Left hindlimb (tissue), 1 donor: ENCODE measurements around the gene NR6A1.

Experiments used
- DNase-seq: peaks from one replicate; pipeline ENCODE4 v3.0.0-alpha.2; 2018

Gene NR6A1

DNA sequence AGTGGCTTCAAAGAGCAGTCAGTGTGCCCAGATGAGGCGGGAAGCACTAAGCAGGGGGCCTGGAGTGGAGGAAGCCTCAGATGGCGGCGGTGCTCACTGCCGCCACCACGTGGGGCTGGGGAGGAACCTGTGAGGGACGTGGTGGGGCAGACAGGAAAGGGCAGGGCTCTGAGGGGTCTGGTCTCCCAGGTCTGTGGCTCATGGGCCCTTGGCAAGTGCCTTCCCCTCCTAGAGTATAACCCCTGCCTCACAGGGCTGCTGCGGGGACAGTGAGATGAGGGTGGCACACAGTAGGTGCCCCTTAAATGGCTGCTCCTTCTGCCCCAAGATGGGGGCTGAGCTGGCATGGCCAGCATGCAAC is 290.5 kb downstream of the NR6A1 start:
- peak; percentile 17 for DNase-seq

DNA sequence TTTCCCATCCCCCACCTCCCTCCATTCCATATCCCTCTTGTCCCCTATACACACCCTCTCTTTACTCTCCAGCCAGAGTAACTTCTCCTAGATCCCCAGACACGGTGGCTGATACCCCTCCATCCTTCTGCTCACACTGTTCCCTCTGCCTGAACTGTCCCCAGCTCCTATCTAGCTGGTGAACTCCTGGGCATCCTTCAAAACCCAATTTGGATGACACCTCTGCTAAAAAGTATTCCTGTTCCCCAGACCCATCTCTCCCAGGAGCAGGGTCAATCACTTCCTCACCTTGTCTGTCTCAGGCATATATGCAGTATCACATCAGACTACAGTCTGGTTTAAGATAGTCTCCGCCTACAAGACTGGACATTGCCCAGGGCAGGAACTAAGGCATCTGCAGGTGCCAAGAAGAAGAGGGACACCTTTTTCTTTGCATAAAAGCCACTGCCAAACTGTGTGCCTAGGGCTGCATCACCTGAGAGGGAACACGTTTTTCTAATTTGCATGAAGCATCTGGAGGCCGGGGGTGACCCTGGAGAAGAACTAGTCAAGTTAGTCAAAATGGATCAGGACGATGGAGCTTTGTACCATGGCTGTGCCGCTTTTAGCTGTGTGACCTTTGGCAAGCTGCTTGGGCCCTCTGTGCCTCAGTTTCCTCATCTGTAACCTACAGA is 291.0 kb downstream of the NR6A1 start:
- DNase-seq, result no peak

DNA sequence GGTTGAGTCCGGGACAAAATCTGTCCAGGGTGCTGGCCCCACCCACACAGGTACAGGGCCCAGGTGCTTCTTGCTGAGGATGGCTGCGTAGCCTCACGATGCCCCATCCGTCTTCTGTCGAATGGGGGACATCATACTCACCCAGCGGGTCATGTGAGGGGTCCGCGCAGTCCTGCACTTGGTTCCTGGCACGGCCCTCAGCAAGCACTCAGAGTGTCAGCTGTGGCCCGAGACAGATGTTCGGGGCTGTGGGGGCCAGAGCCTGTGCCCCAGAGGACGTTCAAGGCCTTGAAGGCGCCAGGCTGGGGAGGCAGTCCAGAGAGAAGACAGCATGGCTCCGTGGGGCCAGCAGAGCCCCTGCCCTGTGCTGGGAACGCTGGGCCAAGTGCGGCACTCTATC is 291.7 kb downstream of the NR6A1 start:
- DNase-seq, result peak; percentile 23

DNA sequence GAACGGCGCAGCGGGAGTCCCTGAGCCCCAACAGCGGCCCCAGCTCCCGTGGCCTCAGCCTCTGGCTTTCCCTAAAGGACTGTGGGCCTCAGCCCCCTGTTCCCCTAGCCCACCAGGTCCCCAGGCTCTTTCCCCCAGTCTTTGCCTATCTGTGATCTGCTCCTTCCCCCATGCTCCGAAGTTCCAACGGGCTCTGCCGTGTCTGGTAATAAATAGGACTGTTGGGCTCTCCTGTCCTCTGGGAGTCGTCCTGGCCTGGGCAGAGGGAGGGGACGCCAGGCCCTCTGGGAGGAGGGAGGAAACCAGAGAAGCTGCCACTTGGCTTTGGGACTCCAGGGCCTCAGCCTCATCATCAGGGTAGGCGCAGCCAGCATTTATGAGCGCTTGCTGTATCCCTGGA is 292.8 kb downstream of the NR6A1 start:
- DNase-seq, result peak; percentile 17

DNA sequence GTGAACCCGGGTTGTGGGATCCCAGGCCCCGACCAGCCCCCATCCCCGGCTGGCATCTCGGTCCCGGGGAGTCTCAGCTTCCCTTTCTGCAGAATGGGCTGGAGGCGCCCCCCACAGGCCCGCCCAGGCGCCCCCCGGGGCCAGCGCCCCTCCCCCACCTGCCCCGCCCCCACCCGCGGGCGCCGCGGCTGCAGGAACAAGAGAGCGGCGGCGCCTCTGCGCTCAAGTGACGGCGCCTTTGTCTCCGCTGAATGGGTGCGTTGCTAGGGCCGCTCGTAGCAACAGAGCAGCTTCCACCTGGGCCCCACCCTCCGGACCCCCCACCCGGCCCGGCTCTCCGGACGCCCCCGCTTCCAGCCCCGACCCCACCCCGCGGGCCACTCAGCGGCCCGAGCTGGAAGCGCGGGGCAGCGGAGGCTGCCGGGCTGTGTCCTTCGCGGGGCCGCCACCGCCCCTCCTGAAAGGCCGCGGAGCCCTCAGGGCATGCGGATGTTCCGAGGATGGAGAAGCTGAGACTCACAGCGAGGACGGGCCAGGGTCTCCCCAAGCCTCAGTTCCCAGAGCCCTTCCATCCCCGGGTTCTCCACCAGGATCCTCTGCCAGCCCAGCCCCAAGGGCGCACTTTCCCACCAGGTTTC is 293.3 kb downstream of the NR6A1 start:
- DNase-seq, result peak; percentile 28

DNA sequence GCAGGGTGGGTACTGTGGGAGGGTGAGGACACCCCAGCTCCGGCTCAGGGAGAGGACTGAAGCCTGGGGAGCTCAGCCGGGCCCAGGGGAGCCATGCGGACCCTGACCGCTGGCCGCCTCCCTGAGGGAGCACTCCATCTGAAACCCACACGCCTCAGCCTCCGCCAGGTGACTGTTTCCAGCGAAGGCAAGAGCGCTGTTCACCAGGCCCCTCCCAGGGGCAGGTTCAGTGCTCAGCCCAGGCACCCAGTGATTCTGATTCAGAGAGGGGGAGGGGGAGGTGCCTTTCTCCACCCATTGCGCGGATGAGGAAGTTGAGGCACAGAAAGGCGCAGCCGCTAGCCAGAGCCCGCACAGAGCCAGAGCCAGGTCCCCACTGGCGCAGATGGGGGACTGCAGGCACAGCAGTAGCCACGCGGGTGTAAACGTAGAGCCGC is 293.9 kb downstream of the NR6A1 start:
- DNase-seq, result peak; percentile 20

DNA sequence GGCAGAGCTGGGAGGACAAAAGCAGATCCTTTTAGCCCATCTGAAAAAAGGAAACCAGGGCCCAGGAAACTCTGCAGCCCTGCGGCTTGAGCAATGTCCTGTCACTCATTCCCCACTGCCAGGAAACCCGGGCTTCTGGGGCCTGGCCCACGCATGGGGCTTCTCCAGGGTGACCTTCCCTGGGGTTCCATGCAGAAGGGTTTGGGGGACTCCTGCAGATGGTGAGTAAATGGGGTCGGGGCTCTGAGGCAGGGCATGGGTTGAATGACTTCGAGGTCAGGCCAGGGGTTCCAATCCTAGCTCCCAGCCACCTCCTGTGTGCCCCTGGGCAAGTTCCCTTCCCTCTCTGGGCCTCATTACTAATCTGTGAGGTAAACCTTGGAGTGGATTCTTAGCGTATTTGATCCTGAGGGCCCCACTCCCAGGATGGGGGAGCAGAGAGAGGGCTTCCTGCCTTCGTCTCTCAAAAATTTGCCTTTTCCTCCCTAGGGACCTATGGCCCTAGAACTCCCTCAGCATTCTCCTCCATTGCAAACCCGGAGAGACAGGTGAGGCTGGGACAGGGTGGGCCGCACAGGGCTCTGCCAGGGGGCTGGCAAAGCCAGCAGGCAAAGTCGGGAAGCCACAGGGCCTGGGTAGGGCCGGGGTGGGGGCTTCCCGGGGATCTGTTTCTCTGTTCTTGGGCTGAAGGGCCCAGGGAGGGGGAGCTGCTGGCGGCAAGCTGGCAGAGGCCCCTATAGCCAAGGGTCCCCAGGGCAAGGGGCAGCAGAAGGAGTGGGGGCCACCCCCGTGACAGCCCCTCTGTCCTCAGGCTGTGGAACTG is 295.0 kb downstream of the NR6A1 start:
- peak; percentile 25 for DNase-seq

DNA sequence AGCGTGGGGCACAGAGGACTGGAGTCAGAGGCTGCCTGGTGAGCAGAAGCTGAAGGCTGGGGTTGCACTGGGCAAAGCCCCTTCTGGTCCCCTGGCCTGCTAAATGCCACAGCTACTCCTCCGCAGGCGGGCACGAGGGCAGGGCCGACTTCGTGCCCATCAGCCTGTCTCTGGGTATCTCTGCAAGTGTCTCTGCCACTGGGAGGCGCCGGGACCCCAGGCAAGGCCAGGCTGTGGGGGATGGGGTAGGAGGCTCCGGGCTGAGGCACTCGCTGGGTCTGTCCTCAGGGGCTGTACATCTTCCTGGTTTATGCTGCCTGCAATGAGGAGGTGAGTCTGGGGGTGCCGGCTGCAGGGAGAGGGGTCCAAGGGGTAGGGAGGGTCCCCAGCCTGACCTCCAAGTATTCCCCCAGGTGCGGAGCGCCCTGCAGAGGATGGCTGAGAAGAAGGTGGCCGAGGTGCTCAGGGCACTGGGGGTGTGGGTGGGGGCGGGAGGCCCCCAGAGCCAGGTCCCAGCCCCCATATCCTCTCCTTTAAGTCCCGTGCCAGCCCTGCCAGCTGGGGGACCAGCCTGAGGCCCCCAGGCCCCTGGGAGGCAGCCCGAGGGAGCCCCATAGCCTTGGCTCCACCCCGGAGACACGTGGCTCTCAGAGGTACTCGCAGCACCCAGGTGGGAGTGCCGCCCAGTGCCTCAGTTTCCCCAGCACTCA is 295.8 kb downstream of the NR6A1 start:
- DNase-seq, result peak; percentile 31

DNA sequence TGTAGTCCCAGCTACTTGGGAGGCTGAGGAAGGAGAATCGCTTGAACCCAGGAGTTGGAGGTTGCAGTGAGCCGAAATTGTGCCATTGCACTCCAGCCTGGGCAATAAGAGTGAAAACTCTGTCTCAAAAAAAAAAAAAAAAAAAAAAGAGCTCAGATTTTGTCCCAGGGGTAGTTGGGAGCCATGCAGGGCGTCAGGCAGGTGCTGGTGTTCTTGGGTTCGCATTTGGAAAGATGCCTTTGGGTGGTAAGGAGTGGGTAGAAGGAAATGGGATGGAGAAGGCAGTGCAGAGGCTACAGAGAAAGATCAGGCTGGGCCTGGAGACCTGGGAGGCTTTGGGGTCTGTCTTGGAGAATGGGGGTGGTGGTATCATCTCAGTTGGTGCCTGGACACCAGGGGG is 297.0 kb downstream of the NR6A1 start:
- DNase-seq, result no peak

DNA sequence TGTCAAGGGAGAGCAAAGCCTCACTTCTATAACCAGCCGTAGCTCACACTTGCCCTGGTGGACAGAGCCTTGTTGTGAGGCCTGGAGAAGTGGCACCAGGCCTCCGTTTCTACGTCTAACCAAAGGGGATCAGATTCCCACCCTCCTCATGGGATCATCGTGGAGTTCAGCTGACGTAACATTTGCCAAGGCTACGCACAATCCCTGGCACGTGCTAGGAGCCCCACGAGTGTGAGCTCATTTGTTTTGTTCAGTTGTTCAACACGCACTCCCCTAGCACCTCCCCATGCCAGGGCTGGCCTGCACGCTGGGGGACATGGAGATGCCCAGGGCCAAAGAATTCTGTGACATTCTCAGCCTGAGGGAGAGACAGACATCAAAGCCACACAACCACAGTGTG is 297.8 kb downstream of the NR6A1 start:
- peak; percentile 9 for DNase-seq

DNA sequence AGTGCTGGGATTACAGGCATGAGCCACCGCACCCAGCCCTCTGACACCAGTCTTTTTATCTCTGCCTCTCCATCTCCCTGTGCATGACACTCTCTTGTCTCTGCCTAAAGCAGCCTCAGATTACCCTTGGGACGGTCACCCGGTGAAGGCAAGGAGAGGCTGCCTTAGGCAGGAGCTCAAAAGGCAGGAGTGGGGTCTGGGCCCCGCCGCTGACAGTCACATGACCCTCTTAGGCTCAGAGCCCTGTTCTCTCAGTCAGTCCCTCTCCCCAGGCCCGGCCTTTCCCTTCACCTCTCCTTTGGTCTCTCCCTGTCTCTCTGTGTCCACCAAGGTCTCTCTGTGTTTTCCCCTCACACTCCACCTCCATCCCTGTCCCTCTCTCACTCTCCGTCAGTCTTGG is 298.3 kb downstream of the NR6A1 start:
- DNase-seq, result no peak

DNA sequence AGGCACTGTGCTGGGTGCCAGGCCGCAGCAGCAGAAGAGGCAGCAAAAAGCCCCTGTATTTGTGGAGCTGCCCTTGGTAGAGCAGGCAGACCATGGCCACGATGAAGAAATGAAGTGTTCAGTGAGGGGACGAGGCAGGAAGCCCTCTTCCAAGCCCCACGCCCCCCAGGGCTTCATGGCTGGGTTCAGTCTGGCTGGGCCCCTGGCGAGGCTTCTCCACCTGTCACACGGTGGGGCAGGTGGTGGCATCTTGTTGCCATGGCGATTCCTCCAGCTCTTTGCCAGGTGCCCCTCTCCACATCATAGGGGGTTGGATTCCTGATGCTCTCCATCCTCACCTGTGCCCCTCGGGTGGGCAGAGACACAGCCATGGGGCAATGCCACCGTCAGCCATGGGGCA is 299.4 kb downstream of the NR6A1 start:
- DNase-seq, result no peak

DNA sequence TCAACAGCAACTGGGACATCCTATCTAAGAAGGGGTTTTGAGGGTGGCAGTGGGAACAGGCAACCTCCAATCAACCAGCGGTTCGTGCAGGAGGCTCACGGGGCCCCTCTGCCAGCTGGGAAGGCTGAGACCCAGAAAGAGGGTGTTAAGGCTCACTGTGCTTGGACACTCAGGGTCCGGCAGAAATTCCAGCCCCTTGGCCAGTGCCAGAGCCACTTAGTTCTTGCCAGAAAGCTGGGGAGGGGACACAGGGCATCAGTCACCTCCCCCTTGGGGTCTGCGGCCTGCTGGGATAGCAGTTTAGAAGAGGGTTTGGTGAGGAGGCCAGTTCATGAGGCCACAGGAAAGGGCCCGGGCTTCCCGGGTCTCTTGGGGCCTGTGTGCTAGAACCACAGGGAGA is 300.4 kb downstream of the NR6A1 start:
- no peak for DNase-seq

DNA sequence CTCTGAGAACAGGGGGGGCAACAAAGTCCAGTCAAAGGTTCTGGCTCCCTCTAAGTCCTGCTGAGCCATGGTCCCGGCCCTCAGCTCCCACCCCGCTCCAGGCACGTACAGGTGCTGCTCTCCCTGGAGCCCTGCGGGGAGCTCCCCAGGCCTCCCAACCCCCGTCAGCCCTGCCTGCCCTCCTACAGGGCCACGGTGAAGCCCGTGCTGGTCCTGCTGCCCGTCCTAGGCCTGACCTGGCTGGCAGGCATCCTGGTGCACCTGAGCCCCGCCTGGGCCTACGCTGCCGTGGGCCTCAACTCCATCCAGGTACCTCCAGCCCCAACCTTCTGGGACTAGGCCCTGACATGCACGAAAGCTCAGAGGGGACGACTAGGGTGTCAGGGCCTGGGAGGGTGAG is 300.8 kb downstream of the NR6A1 start:
- DNase-seq, result no peak

DNA sequence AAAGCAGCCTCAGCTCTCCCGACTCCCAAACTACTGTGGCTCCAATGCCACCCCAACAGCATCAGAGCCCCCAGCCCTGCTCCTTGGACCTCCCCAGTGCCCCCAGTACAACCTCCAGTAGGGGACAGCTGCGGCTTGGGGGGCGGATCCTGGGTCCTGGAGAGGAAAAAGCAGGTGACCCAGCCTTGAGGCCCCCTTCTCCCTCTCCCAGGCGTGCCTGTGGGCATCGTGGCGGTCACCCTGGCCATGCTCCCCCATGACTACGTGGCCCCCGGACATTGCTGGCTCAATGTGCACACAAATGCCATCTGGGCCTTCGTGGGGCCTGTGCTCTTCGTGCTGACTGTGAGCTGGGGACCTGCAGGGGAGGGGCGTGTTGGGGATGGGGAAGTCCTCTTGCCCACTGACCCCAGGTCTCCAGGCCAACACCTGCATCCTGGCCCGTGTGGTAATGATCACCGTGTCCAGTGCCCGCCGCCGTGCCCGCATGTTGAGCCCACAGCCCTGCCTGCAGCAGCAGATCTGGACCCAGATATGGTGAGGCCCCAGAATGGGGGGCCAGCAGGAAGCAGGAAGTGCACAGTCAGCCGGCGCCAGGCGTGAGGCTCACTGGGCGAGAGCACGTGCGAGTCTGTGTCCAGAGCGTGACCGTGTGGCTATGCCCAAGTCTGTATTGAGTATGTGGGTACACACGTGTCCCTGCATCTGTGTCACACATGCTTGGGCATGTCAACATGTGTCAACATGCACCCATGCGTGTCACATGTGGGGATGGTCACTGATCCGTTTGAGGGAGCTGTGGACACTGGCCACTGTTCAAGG is 301.9 kb downstream of the NR6A1 start:
- DNase-seq, result no peak

DNA sequence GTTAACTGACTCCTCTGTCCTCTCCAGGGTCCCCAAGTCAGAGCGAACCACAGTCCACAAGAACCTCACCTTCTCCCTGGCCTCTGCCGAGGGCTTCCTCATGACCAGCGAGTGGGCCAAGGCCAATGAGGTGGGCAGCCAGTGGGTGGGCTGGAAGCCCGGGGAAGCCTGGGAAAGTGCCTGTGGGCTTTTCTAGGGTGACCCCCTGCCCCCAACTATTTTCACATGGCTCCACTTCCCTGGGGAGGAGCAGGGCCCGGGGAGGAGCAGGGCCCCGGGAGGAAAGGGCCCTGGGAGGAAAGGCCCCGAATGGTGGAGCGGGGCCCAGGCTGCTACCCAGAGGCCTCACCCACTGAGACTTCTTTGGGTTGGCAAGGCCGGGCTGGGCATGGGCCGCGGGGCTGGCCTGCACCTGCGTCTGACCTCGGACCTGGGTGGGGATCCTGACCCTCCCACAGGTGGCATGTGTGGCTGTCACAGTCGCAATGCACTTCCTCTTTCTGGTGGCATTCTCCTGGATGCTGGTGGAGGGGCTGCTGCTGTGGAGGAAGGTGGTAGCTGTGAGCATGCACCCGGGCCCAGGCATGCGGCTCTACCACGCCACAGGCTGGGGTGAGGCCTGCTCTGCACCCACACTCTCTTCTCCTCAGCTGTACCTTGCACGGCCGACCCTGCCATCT is 302.9 kb downstream of the NR6A1 start:
- no peak for DNase-seq

DNA sequence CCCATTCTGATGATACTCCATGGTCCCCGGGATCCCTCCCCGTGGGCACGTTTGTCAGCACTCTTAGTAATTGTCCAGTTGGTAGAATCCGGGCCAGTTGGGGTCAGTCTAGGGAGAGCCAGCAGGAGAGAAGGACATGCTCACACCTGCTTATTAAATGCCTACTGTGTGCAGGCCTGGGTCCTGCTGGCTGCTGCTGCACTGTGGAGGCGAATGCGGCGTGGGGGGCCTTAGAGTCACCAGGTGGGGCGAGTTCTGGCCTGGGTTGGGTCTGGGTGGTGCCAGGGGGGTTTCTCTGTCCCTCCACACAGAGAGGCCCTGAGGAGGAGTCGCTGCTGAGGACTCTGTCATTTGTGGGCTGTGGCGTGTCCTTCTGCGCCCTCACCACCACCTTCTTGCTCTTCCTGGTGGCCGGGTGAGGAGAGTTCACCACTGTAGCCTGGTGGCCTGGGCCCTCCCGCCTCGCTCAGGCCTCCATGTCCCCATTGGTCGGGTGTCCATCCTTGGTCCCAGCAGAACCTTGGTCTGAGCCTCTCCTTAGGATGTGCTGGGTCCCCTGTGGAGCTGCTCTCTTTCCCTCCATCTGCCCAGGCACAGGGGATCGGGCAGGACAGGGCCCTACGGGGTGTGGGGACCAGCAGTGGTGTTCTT is 303.6 kb downstream of the NR6A1 start:
- no peak for DNase-seq
